Measurements from ENCODE around the gene SETD3. TPM values are rescaled to one million over a fixed set of nuclear protein-coding genes. Genes with fewer than 3 reads are reported as not detected.

The SETD3 gene
- total and polyA plus RNA-seq, 5 donors from 2014 or later = 26.5 to 38.1 (median 35.0) TPM

GRCh38 chr14:99413172-99413571 is 67.5 kb downstream of the SETD3 start:
- Histone ChIP-seq H3K4me3 (ENCODE audit: low read depth, low read length) (no peak overlapping the region), H3K27ac (ENCODE audit: insufficient read depth, low read length, poor library complexity, severe bottlenecking) (no peak overlapping the region), H3K27me3 (ENCODE audit: control insufficient read depth, insufficient read depth, low read length) (no peaks in the 10 kb centered on the region), H3K36me3 (ENCODE audit: control insufficient read depth, insufficient read depth, low read length) (peaks cover 24% of the 10 kb centered on the region), H3K4me1 (ENCODE audit: control insufficient read depth, insufficient read depth, low read length, poor library complexity, severe bottlenecking) (peaks cover 5% of the 10 kb centered on the region), H3K9me3 (ENCODE audit: control insufficient read depth in 2 of 2, low read length in 2 of 2) (no peaks in the 10 kb centered on the region)
- Mint-ChIP-seq H3K4me1 (peaks cover 6 to 13% (median 8%) of the 10 kb centered on the region in 4 donors), H3K36me3 (peaks cover 24% of the 10 kb centered on the region), H3K27ac (no peak overlapping the region), H3K27me3 (no peaks in the 10 kb centered on the region), H3K9me3 (no peaks in the 10 kb centered on the region), H3K4me3 (no peak overlapping the region)
- no peak for DNase-seq
- no peak for ATAC-seq (ENCODE audit: low read depth in 2 of 2)

DNA sequence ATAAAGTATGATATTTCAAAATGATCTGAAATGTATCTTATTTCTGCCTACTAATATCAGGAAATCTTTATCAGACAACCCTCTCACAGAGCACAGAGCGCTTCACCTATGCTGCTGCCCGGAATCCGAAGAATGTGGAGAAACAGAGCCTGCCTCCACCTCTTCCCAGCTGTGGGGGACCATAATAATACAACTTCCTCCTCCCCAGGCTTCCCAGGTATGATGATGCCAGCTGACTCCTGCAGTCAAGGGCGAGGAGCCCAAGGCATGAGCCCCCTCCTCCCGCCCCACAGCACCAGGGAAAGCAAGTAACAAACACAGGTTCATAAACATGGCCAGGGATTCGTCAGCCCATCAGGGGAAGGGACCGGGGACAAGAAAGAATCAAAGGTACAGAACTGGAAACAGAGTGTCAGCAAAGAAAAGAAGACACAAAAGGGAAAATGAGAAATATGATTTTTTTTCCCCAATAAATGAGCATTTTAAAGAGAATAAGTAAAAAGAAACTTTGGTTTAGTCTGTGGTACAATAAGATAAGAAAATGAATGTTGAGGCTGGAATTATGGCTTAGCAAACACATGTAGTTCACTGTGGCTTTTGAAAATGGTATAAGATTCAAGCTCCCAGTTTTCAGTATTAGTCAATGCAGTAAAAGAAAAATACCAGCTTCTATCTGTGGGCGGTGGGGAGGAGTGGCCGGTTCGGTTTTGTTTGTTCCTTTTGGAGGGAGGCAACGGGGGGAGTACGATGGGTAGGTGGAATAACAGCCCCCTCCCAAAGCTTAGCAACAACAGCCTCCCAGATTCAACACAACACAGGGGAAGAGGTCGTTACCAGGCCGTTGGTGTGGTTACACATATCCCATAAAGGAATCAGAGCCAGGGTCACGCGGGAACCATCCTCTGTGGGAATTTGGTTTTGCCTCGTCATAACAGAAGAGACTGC is 68.3 kb downstream of the SETD3 start:
- peaks cover 5% of the 10 kb centered on the region for H3K4me1 ChIP-seq (ENCODE audit: control insufficient read depth, insufficient read depth, low read length, poor library complexity, severe bottlenecking)
- DNase-seq (no peak), ATAC-seq (ENCODE audit: low read depth in 2 of 2) (no peak)
- Mint-ChIP-seq H3K4me3 (peak overlapping the region in 1 of 4 donors; percentile 75), H3K27me3 (no peaks in the 10 kb centered on the region), H3K9me3 (no peaks in the 10 kb centered on the region), H3K4me1 (peaks cover 6 to 13% (median 8%) of the 10 kb centered on the region in 4 donors), H3K27ac (peak overlapping the region in 1 of 3 donors; percentile 55), H3K36me3 (peaks cover 29% of the 10 kb centered on the region)
- peaks cover 30% of the 10 kb centered on the region for H3K36me3 ChIP-seq (ENCODE audit: control insufficient read depth, insufficient read depth, low read length)
- H3K4me3 ChIP-seq (ENCODE audit: low read depth, low read length) = no peak overlapping the region
- no peaks in the 10 kb centered on the region for H3K27me3 ChIP-seq (ENCODE audit: control insufficient read depth, insufficient read depth, low read length)
- no peaks in the 10 kb centered on the region for H3K9me3 ChIP-seq (ENCODE audit: control insufficient read depth in 2 of 2, low read length in 2 of 2)
- H3K27ac ChIP-seq (ENCODE audit: insufficient read depth, low read length, poor library complexity, severe bottlenecking) = no peak overlapping the region

- Mint-ChIP-seq H3K4me3 (no peak overlapping the region), H3K27ac (no peak overlapping the region), H3K27me3 (no peaks in the 10 kb centered on the region), H3K36me3 (peaks cover 46% of the 10 kb centered on the region), H3K4me1 (peaks cover 0 to 6% (median 3%) of the 10 kb centered on the region in 4 donors), H3K9me3 (no peaks in the 10 kb centered on the region)
- H3K4me3 ChIP-seq (ENCODE audit: low read depth, low read length) = no peak overlapping the region
- no peaks in the 10 kb centered on the region for H3K4me1 ChIP-seq (ENCODE audit: control insufficient read depth, insufficient read depth, low read length, poor library complexity, severe bottlenecking)
- ATAC-seq (ENCODE audit: low read depth in 2 of 2) (no peak), DNase-seq (no peak)
- no peaks in the 10 kb centered on the region for H3K27me3 ChIP-seq (ENCODE audit: control insufficient read depth, insufficient read depth, low read length)
- no peaks in the 10 kb centered on the region for H3K9me3 ChIP-seq (ENCODE audit: control insufficient read depth in 2 of 2, low read length in 2 of 2)
- H3K27ac ChIP-seq (ENCODE audit: insufficient read depth, low read length, poor library complexity, severe bottlenecking) = no peak overlapping the region
- peaks cover 39% of the 10 kb centered on the region for H3K36me3 ChIP-seq (ENCODE audit: control insufficient read depth, insufficient read depth, low read length)
Measured at GRCh38 chr14:99410019-99410418, 70.6 kb downstream of the SETD3 start.

DNA sequence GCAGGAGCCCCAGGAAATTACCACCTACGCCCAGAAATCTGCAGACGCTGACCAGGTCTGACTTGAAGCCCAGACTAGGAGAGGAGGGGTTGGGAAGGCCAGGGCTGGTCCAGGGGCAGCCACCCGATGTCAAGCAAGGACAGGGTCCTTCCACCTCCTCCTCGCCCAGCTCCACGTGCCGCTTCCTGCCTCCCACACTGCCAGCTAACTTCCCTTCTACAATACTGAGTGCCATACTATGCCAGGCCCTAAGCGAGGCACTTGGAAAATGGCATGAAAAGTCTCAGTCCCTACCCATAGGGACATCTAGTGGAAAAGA is 71.7 kb downstream of the SETD3 start:
- no peaks in the 10 kb centered on the region for H3K4me1 ChIP-seq (ENCODE audit: control insufficient read depth, insufficient read depth, low read length, poor library complexity, severe bottlenecking)
- Mint-ChIP-seq H3K27ac (no peak overlapping the region), H3K27me3 (no peaks in the 10 kb centered on the region), H3K9me3 (no peaks in the 10 kb centered on the region), H3K4me3 (no peak overlapping the region), H3K4me1 (peaks cover 0 to 6% (median 3%) of the 10 kb centered on the region in 4 donors), H3K36me3 (peaks cover 49% of the 10 kb centered on the region)
- no peak overlapping the region for H3K4me3 ChIP-seq (ENCODE audit: low read depth, low read length)
- DNase-seq = no peak
- H3K27ac ChIP-seq (ENCODE audit: insufficient read depth, low read length, poor library complexity, severe bottlenecking) = no peak overlapping the region
- peaks cover 46% of the 10 kb centered on the region for H3K36me3 ChIP-seq (ENCODE audit: control insufficient read depth, insufficient read depth, low read length)
- H3K27me3 ChIP-seq (ENCODE audit: control insufficient read depth, insufficient read depth, low read length) = no peaks in the 10 kb centered on the region
- H3K9me3 ChIP-seq (ENCODE audit: control insufficient read depth in 2 of 2, low read length in 2 of 2) = no peaks in the 10 kb centered on the region
- no peak for ATAC-seq (ENCODE audit: low read depth in 2 of 2)

DNA sequence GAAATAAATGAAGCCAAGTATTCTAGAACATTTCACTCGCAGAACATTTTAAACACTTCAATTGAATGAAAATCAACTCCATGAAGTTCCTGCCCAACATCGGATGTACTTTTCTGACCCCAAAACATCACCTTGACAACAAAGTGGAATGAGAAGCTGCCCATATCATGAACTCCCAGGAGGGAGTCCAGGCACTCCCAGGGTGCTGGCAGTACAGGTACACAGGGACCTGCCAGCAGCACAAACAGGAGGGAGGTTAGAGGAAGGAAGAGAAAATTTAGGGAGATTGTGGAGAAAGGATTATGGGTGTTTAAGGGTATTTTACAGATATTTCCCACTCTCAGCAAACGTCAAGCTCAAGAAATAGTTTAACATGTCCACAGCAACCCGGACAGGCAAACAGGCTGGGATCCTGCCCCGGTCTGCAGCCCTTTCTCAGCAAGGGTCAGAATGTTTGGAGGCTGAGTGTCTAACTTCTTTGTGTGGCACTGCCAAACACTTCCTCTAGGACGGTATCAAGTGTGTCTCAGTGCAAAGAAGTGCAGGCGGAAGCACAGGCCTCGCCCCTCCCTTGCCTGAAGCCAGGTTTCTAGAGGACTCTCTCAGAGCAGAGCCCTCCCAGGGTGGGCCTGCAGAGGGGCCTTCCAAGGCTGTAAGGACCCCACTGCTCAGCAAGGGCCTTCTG is 72.2 kb downstream of the SETD3 start:
- Histone ChIP-seq H3K4me3 (ENCODE audit: low read depth, low read length) (no peak overlapping the region), H3K4me1 (ENCODE audit: control insufficient read depth, insufficient read depth, low read length, poor library complexity, severe bottlenecking) (no peaks in the 10 kb centered on the region), H3K36me3 (ENCODE audit: control insufficient read depth, insufficient read depth, low read length) (peaks cover 46% of the 10 kb centered on the region), H3K27ac (ENCODE audit: insufficient read depth, low read length, poor library complexity, severe bottlenecking) (no peak overlapping the region), H3K27me3 (ENCODE audit: control insufficient read depth, insufficient read depth, low read length) (no peaks in the 10 kb centered on the region), H3K9me3 (ENCODE audit: control insufficient read depth in 2 of 2, low read length in 2 of 2) (no peaks in the 10 kb centered on the region)
- Mint-ChIP-seq H3K4me3 (no peak overlapping the region), H3K9me3 (no peaks in the 10 kb centered on the region), H3K27ac (peak overlapping the region in 1 of 3 donors; percentile 59), H3K27me3 (no peaks in the 10 kb centered on the region), H3K36me3 (peaks cover 49% of the 10 kb centered on the region), H3K4me1 (peaks cover 0 to 6% (median 3%) of the 10 kb centered on the region in 4 donors)
- DNase-seq = no peak
- ATAC-seq (ENCODE audit: low read depth in 2 of 2) = no peak

- H3K27ac ChIP-seq (ENCODE audit: insufficient read depth, low read length, poor library complexity, severe bottlenecking) = no peak overlapping the region
- DNase-seq (no peak), ATAC-seq (ENCODE audit: low read depth in 2 of 2) (no peak)
- H3K4me1 ChIP-seq (ENCODE audit: control insufficient read depth, insufficient read depth, low read length, poor library complexity, severe bottlenecking) = no peaks in the 10 kb centered on the region
- peaks cover 50% of the 10 kb centered on the region for H3K36me3 Mint-ChIP-seq
- H3K4me3 Mint-ChIP-seq = no peak overlapping the region
- H3K4me1 Mint-ChIP-seq = peaks cover 0 to 8% (median 4%) of the 10 kb centered on the region in 4 donors
- no peaks in the 10 kb centered on the region for H3K9me3 Mint-ChIP-seq
- H3K9me3 ChIP-seq (ENCODE audit: control insufficient read depth in 2 of 2, low read length in 2 of 2) = no peaks in the 10 kb centered on the region
- no peaks in the 10 kb centered on the region for H3K27me3 ChIP-seq (ENCODE audit: control insufficient read depth, insufficient read depth, low read length)
- no peaks in the 10 kb centered on the region for H3K27me3 Mint-ChIP-seq
- peaks cover 44% of the 10 kb centered on the region for H3K36me3 ChIP-seq (ENCODE audit: control insufficient read depth, insufficient read depth, low read length)
- H3K27ac Mint-ChIP-seq = peak overlapping the region in 2 of 3 donors; percentile 12 to 59
- no peak overlapping the region for H3K4me3 ChIP-seq (ENCODE audit: low read depth, low read length)
Measured at GRCh38 chr14:99407416-99407815, 73.2 kb downstream of the SETD3 start.

DNA sequence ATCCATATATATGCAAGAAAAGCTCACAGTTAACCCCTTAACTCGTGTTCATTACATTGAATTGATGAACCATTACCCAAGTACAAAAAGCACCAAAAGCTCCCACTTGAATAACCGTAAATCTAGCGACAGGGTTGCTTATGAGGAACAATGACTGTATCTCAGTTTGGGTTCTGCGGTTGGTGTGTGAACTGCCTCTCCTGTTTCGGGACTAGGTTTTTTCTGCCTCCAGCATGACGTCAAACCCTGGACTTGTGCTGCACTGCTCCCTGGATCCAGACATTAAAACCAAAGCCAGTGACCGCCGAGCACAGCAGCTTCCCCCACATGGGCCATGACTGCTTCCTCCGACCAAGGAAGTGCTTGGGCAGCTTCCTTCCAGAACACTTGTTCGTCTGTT is 77.7 kb downstream of the SETD3 start:
- Histone ChIP-seq H3K27me3 (ENCODE audit: control insufficient read depth, insufficient read depth, low read length) (no peaks in the 10 kb centered on the region), H3K36me3 (ENCODE audit: control insufficient read depth, insufficient read depth, low read length) (peaks cover 56% of the 10 kb centered on the region), H3K9me3 (ENCODE audit: control insufficient read depth in 2 of 2, low read length in 2 of 2) (no peaks in the 10 kb centered on the region), H3K27ac (ENCODE audit: insufficient read depth, low read length, poor library complexity, severe bottlenecking) (no peak overlapping the region), H3K4me1 (ENCODE audit: control insufficient read depth, insufficient read depth, low read length, poor library complexity, severe bottlenecking) (no peaks in the 10 kb centered on the region), H3K4me3 (ENCODE audit: low read depth, low read length) (no peak overlapping the region)
- peaks cover 3 to 11% (median 4%) of the 10 kb centered on the region in 4 donors for H3K4me1 Mint-ChIP-seq
- no peaks in the 10 kb centered on the region for H3K27me3 Mint-ChIP-seq
- peaks cover 71% of the 10 kb centered on the region for H3K36me3 Mint-ChIP-seq
- no peaks in the 10 kb centered on the region for H3K9me3 Mint-ChIP-seq
- H3K27ac Mint-ChIP-seq = peak overlapping the region in 1 of 3 donors; percentile 37
- no peak for DNase-seq
- no peak overlapping the region for H3K4me3 Mint-ChIP-seq
- ATAC-seq (ENCODE audit: low read depth in 2 of 2) = no peak

Data from CD4-positive, CD25-positive, alpha-beta regulatory T cell (primary cell).